GM21737 (cell line): Measurements from ENCODE around the gene TMEM143.
A peak's percentile ranks its signal among the peaks of the same experiment; 100 is the strongest.
"Not testable (repeated sequence)": the region's sequence is repeated elsewhere in the genome, so short reads cannot be mapped to it uniquely, and the experiment has no call there.

Experiments used
- ATAC-seq: cut with Tn5 transposase; IDR thresholded peaks from one replicate; pipeline ENCODE4 v1.9.1; 2021; ENCODE audit warnings: mild to moderate bottlenecking, moderate library complexity; ENCODE audit not compliant: unreplicated experiment

The TMEM143 gene

GRCh38 chr19:48363810-48364597 lies at the start of gene TMEM143, which contains the start of gene SYNGR4:
Gene TMEM143 (minus strand): TSS chr19:48363940. CDS start chr19:48363920, 20 bp downstream.
Gene SYNGR4 (plus strand): TSS chr19:48364367. CDS start chr19:48365843, 1,476 bp downstream.
- ATAC-seq: peak; percentile 77

- ATAC-seq: no peak
Measured at GRCh38 chr19:48405850-48406249, 42.1 kb upstream of the TMEM143 start.

- ATAC-seq: no peak
Measured at GRCh38 chr19:48405010-48405659, 41.4 kb upstream of the TMEM143 start.

GRCh38 chr19:48403606-48404005 lies 39.9 kb upstream of the TMEM143 start:
- ATAC-seq: no peak

- ATAC-seq: no peak
Measured at GRCh38 chr19:48401287-48401686, 37.5 kb upstream of the TMEM143 start.

GRCh38 chr19:48400018-48400742 lies 36.4 kb upstream of the TMEM143 start:
- no peak for ATAC-seq

- ATAC-seq: peak; percentile 57
Measured at GRCh38 chr19:48398375-48399235, 34.9 kb upstream of the TMEM143 start.

- ATAC-seq: no peak
Measured at GRCh38 chr19:48398102-48398374, 34.3 kb upstream of the TMEM143 start.

- no peak for ATAC-seq
Measured at GRCh38 chr19:48397263-48398101, 33.7 kb upstream of the TMEM143 start.

GRCh38 chr19:48396824-48397176 lies 33.1 kb upstream of the TMEM143 start:
- ATAC-seq: no peak

- no peak for ATAC-seq
Measured at GRCh38 chr19:48396016-48396823, 32.5 kb upstream of the TMEM143 start.

- ATAC-seq: no peak
Measured at GRCh38 chr19:48395499-48395898, 31.8 kb upstream of the TMEM143 start.

- ATAC-seq: no peak
Measured at GRCh38 chr19:48395170-48395455, 31.4 kb upstream of the TMEM143 start.

GRCh38 chr19:48394331-48395169 lies 30.8 kb upstream of the TMEM143 start:
- ATAC-seq: no peak

GRCh38 chr19:48393559-48394330 lies 30.0 kb upstream of the TMEM143 start, which contains the start of gene GRIN2D:
Gene GRIN2D (plus strand): TSS chr19:48393668. CDS start chr19:48398393, 4,725 bp downstream.
- no peak for ATAC-seq

GRCh38 chr19:48392860-48393558 lies 29.3 kb upstream of the TMEM143 start:
- no peak for ATAC-seq

- ATAC-seq: not testable (repeated sequence)
Measured at GRCh38 chr19:48392006-48392344, 28.2 kb upstream of the TMEM143 start.
